ENCODE results near the gene CPHXL2.

- TF ChIP-seq CTCF (IDR thresholded peaks at IDR 0.05): no peak
- TF ChIP-seq POLR2A (IDR thresholded peaks at IDR 0.05): no peak
Measured at GRCh38 chr16:75667503-75667902, 9.3 kb downstream of the CPHXL2 start.
